RWPE1 (cell line): ENCODE data around the gene GXYLT1.

Experiments used
- CTCF ChIA-PET: fragments of 350-600 bp; sonication (Branson Sonifier 250); formaldehyde crosslinking; extraction: SDS; loops from one replicate; lab custom pipeline; 2021; lab: Yijun Ruan, JAX
- POLR2A ChIA-PET: fragments of 400-600 bp; formaldehyde crosslinking; extraction: SDS; loops from one replicate; lab custom pipeline; 2020; ENCODE audit warnings: antibody characterized with exemption; ENCODE audit not compliant: low non-redundant PET; lab: Yijun Ruan, JAX
- DNase-seq: peaks from one replicate; pipeline ENCODE4 v3.0.0; 2012; ENCODE audit warnings: low spot score
- H3K27ac ChIP-seq: fragments of 450-650 bp; 2 replicates; pipeline ENCODE4 v1.5.1; 2017
- CTCF ChIP-seq: fragments of 450-650 bp; conservative IDR thresholded peaks from 2 replicates; pipeline ENCODE4 v1.5.1; 2017; ENCODE audit warnings: low read depth, mild to moderate bottlenecking

Gene GXYLT1

GRCh38 chr12:42094277-42094676 lies 50.4 kb downstream of the GXYLT1 start:
- no peak for TF ChIP-seq CTCF
- H3K27ac ChIP-seq: no peak overlapping the region
- POLR2A ChIA-PET: no interaction called here
- DNase-seq: peak; percentile 13
- CTCF ChIA-PET: interaction anchor here (0.6 kb wide), 2 partner anchors 85 to 244 kb away, joined by 3 to 4 read pairs; no protein-coding TSS in a partner anchor

GRCh38 chr12:42091769-42092168 lies 52.9 kb downstream of the GXYLT1 start:
- no peak for TF ChIP-seq CTCF

GRCh38 chr12:42090899-42091298 lies 53.8 kb downstream of the GXYLT1 start:
- POLR2A ChIA-PET: no interaction called here
- peak; percentile 49 for DNase-seq
- CTCF ChIA-PET: interaction anchor here (0.6 kb wide), 1 partner anchor 282 kb away, joined by 3 read pairs; no protein-coding TSS in a partner anchor
- TF ChIP-seq CTCF: no peak
- no peak overlapping the region for H3K27ac ChIP-seq

More at GRCh38 chr12:42091769-42092168, 52.9 kb downstream of the GXYLT1 start:
- ChIA-PET POLR2A (no interaction called here), CTCF (no interaction called here)
- DNase-seq: no peak
- H3K27ac ChIP-seq: no peak overlapping the region

GRCh38 chr12:42086031-42086430 lies 58.6 kb downstream of the GXYLT1 start:
- no peak overlapping the region for H3K27ac ChIP-seq
- ChIA-PET POLR2A (no interaction called here), CTCF (interaction anchor here (0.5 to 0.6 kb wide), 2 partner anchors 107 to 1189 kb away, joined by 3 to 4 read pairs; no protein-coding TSS in a partner anchor)
- DNase-seq: no peak
- TF ChIP-seq CTCF: no peak

- no peak for TF ChIP-seq CTCF
- H3K27ac ChIP-seq: no peak overlapping the region
- ChIA-PET POLR2A (no interaction called here), CTCF (interaction anchor here (0.5 to 0.6 kb wide), 2 partner anchors 106 to 1189 kb away, joined by 3 to 4 read pairs; no protein-coding TSS in a partner anchor)
- DNase-seq: no peak
Measured at GRCh38 chr12:42085594-42085993, 59.1 kb downstream of the GXYLT1 start.

GRCh38 chr12:42084522-42084921 lies 60.2 kb downstream of the GXYLT1 start:
- POLR2A ChIA-PET: no interaction called here

More at GRCh38 chr12:42084522-42084921, 60.2 kb downstream of the GXYLT1 start:
- CTCF ChIA-PET: no interaction called here
- H3K27ac ChIP-seq: no peak overlapping the region
- no peak for TF ChIP-seq CTCF
- DNase-seq: no peak
